Stimulated activated CD8-positive, alpha-beta memory T cell treated with anti-CD3 and anti-CD28 coated beads, Interleukin-7, amount 100 ng/mL, for 1 hour (primary cell): ENCODE results near the gene CDK14.

Source experiments
- DNase-seq, 2 donors: peaks; one replicate each; pipeline ENCODE4 v3.0.0-alpha.2; 2020; ENCODE audit warnings: low read depth in 2 of 2

Gene CDK14

GRCh38 chr7:90999989-91000979 is 404.2 kb downstream of the CDK14 start:
- DNase-seq, result no peak

DNA sequence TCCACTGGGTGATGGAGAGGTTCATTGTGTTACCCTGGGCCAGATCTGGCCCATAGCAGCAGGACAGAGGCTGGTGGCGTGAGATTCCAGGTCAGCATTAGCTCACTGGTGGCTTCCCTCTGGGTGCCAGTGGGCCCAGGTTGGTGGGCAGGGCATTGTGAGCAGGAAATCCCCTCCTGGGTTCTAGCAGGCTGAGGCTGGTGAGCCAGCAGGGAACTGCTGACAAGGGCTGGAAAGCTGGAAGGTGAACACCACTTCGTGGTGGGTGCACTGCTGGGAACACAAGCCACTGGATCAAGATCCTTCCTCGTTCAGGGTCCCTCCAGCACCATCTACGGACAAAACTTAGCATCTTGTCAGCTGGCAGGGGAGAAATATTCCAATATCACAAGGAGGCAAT is 408.9 kb downstream of the CDK14 start:
- DNase-seq, result no peak

DNA sequence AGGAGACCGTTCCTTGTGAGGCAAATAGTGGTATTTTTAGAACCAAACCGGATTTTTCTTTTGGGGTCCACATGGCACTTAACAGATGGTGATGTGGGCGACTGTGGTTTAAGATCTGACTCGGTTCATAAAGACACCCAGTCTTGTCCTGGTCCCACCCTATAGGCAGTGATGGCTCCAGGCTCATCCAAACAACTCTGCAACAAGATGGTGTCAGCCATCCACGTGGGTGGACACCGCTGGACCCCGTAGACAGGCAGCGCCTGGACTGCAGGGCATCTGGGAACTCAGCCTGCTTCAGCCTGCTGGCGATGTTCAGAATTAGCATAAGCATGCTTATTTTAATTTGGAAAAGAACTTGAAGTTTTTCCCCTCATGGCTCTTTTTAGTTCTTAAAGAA is 409.7 kb downstream of the CDK14 start:
- no peak for DNase-seq

DNA sequence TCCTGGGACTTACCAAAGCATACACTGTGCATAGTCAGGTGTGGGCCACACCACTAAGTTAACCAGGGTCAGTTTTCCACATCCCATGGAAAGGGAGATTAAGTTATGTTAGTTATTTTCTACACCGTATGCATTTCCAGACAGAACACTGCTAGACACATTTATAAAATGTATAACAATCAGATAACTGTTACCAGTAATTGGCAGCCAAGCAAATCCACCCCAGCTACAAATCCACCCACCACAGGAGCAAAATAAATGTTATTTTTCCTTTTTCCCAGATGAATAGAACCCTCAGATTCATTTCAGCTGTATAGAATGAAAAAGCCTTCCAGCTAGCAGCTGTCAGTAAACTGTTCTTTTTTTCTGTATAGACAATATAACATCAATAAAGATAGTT is 411.2 kb downstream of the CDK14 start:
- DNase-seq, result no peak

- DNase-seq, result no peak
Observed at GRCh38 chr7:91013078-91013477, 417.0 kb downstream of the CDK14 start.

GRCh38 chr7:91019686-91020385 is 423.7 kb downstream of the CDK14 start:
- no peak for DNase-seq

- DNase-seq, result no peak
Observed at GRCh38 chr7:91020636-91021385, 424.7 kb downstream of the CDK14 start.

- DNase-seq, result no peak
Observed at GRCh38 chr7:91021956-91022355, 425.8 kb downstream of the CDK14 start.

GRCh38 chr7:91025906-91026390 is 429.8 kb downstream of the CDK14 start:
- no peak for DNase-seq

DNA sequence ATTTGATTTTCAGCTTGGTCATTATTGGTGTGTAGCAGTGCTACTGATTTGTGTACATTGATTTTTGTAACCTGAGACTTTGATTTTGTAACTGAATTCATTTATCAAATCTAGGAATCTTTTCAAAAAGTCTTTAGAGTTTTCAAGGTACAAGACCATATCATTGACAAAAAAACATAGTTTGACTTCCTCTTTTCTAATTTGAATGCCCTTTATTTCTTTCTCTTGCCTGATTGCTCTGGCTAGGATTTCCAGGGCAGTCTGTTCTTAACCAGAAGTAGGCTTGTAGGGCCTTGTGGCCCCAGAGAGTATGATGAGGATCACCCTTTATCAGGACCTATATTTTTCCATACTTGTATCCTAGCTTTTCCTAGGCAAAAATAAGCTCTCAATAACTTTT is 433.6 kb downstream of the CDK14 start:
- no peak for DNase-seq

GRCh38 chr7:91030680-91031380 is 434.7 kb downstream of the CDK14 start:
- no peak for DNase-seq

- DNase-seq, result no peak
Observed at GRCh38 chr7:91031757-91032156, 435.6 kb downstream of the CDK14 start.

DNA sequence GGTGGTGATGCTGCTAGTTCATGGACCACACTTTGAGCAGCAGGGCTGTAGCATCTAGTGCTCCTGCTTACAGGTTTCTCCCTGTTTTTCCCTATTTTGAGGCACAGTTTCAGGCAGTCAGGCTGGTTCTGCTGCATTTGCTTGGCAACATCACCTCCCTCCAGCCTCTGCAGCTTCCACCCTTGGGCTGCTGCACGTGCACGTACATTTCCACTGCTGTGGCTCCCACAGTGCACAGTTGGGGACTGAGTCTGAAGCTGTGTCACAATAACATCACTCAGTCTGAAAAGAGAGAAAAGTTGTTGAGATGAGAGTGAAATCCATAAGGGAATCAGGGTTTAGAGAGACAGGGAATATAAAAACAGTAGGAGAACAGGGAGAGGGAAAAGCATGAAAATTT is 437.5 kb downstream of the CDK14 start:
- no peak for DNase-seq

DNA sequence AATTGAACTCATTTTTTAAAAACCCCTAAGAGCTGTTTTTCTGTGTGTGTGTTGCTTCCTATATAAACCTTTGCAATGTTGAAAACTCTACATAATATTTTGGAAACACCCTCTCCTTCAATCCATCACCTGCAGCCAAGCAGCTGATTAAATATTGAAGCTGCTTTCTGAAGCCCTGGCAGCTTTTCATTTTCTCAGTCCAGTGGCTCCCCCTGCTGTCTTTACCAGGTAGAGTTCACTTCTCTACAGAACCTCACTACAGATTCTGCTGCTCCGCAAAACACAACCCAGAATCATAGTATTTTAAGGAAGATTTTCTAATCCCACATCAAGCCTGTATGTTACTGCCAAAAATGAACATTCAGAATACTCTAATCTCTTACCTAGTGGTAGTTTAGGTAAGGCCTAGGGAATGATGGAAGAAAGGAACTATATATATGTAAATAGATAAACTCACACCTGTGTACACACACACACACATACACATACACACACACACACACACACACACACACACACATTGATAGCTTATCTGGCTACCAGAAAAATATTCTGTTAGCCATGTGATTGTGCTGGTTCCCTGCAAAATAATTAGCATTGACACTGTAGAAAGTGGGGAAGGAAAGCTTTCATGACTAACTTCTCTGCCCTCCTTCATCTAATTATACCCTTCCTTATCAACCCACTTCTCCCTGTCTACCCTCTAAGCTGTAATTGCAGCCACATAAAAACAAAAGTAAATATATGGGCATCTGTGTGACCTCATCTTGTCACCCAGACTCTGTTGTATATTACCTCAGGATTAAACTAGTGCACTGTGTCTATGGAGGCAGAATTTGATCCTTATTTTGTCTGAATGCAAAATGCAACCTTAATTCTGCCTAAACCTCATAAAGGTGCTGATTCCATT is 438.6 kb downstream of the CDK14 start:
- no peak for DNase-seq

- no peak for DNase-seq
Observed at GRCh38 chr7:91039033-91039432, 442.9 kb downstream of the CDK14 start.

DNA sequence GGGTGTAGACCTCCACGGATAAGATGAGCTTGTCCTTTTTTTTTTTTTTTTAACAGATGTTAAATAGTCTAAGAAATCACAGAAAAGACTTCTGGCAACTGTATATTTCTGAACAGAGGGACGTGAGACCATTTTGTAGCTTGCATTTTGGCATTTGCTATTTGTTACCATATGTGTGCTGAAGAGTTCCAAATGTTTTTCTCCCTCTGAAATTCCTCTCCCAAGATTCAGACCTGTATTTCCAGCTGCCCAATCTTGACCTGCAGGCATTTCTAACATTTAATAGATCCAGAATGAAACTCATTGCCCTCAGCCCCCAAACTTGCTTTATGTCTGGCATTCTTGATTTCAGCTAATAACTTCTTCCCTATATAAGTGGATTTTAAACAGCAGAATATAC is 445.0 kb downstream of the CDK14 start:
- DNase-seq, result no peak

DNA sequence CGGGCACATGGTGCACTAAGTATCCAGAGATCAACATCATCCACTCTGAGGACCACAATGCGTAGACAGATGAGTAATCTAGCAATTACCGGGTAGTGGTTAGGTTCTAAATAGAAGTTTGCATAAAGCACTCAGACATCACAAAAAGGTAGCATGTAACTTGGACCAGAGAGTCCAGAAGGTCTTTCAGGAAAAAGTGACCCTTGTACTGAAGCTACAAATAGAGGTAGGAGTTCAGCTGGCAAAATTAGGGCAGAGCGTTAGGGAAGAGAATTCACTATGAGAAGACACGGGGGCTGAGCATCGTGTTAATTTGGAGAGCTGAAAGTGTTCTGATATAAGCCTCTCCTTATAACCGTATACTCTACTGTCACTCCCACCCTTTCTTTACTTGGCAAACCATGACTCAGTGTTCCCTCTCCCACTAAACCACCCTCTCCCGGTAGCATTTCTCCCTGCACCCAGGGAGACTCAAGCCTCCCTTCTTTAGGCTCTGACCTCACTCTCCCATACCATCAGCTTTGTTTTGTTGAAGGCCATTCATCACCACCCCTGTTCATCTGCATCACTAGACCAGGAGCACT is 445.9 kb downstream of the CDK14 start:
- DNase-seq, result no peak

GRCh38 chr7:91043186-91043585 is 447.1 kb downstream of the CDK14 start:
- no peak for DNase-seq

DNA sequence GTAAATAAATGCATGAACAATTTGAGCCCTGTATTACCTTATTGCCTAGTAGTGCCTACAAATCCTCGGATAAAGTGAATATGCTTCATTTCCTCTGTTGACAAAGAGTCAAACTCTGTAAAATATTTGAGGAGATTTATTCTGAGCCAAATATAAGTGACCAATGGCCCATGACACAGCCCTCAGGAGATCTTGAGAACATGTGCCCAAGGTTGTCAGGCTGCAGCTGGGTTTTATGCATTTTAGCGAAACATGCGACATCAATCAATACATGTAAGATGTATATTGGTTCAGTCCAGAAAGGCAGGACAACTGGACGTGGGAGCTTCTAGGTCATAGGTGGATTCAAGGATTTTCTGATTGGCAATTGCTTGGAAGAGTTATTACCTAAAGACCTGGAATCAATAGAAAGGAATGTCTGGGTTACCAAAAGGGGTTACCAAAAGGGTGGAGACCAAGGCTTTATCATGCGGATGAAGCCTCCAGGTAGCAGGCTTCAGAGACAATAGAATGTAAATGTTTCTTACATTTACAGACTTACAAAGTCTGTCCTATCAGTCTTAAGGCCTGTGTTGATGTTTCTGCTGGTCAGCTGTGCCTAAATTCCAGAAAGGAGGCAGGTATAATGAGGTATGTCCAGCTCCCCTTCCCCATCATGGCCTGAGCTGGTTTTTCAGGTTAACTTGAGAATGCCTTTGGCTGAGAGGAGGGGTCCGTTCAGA is 448.0 kb downstream of the CDK14 start:
- DNase-seq, result no peak
